Measurements from ENCODE around the gene BTG4.

GRCh38 chr11:111461460-111462235 lies 50.5 kb downstream of the BTG4 start:
- TF ChIP-seq CTCF (IDR thresholded peaks at IDR 0.05): no peak
- TF ChIP-seq POLR2AphosphoS5 (IDR thresholded peaks at IDR 0.05): no peak
- TF ChIP-seq EP300 (IDR thresholded peaks at IDR 0.05): no peak

Measured in upper lobe of left lung (tissue), 4 donors.